ENCODE results near the gene COL17A1.

DNA sequence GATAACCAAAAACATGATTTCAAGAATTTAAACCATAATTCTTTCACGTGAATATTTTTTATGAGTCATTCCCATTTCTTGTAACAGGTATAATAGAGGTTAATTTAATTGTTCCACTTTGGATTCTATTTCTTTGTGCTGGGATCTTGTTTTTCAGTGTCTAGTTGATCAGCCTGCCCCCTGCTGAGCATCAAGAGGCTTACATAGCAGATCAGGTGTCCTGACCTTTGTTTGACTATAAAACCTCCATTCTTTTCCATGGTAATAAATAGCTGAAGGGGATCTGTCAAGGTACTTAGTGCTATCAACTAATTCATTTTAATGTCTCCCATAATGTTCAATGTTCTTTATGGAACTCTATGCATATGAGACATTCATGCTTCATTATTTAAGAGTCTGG, 4.9 kb downstream of the COL17A1 start:
- TF ChIP-seq ZNF274 (IDR thresholded peaks at IDR 0.05; ENCODE audit: low read depth, low read length) (no peak), SUZ12 (IDR thresholded peaks at IDR 0.05; ENCODE audit: extremely low read depth, insufficient read depth, insufficient read length) (no peak), YY1 (IDR thresholded peaks at IDR 0.05; ENCODE audit: insufficient read depth, insufficient read length) (no peak)

Data from NT2/D1 (cell line).